HUDEP-2 (cell line): Measurements from ENCODE around the gene SH3BP4.

Source experiments
- DNase-seq, 76 experiments: peaks; one replicate each; lab custom pipeline; 2025; ENCODE audit not compliant: unreplicated experiment in 76 of 76; lab: John Stamatoyannopoulos, UW

Gene SH3BP4

DNA sequence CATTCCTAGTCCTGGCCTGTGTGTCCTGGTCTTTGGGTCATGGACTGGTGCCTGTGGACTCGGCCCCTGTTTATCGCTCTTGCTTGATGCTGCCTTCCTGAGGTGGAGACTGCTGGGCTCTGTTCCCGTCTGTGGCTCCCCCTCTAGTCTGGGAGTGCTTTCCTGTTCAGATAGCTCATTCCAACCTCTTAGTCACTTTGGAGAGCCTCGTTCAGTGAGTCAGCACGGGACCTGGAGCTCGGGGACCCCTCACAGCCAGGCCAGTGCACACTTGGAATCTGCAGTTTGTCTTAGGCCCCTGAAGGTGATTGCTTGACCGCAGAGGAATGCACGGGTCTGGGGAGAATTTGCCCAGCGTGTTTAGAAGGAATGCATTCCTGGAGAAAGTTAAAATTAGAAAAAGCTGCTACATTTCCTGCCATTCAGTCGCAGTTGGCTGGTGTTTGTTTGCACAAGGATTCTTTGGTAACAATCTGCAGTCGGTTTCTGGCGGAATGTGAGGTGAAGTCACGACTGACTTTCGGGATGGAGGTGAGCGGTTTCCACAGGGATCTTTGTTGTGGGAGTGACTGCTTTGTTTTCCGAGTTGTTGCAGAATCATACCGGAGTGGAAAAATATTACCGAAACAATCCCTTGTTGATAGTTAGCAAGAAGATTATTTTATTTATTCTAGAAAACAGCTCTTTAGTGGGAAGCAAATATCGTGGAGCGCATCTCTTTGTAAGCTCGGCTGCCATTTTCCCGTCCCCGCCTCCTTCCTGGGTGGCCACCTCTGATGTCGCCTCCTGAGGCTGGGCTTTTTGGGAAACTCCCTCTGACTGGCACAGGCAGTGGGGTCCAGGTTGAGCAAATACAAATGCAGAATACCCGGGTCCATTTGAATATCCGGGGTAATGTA, 29.6 kb downstream of the SH3BP4 start:
- no peak for DNase-seq

- DNase-seq, result no peak
Measured at GRCh38 chr2:234982096-234982834, 30.4 kb downstream of the SH3BP4 start.

GRCh38 chr2:234983011-234983726, 31.4 kb downstream of the SH3BP4 start:
- no peak for DNase-seq

DNA sequence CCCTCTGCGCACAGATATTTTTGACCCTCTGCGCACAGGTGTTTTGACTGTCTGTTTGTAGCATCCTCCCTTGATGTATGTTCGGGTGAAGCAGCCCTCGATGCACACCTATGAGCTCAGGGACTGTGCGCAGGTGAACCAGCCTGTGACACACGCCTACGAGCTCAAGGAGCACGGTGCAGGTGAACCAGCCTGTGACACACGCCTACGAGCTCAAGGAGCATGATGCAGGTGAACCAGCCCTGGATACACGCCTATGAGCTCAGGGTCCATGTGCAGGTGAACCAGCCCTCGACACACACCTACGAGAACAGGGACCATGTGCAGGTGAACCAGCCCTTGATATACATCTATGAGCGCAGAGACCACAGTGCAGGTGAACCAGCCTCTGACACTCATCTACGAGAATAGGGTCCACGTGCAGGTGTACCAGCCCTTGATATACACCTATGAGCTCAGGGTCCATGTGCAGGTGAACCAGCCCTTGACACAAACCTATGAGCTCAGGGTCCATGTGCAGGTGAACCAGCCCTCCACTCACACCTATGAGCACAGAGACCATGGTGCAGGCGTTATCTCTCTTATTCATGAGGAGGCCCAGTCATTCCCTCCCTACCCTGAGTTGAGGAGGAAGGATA, 33.9 kb downstream of the SH3BP4 start:
- no peak for DNase-seq

GRCh38 chr2:234986390-234986789, 34.6 kb downstream of the SH3BP4 start:
- DNase-seq, result no peak

- no peak for DNase-seq
Measured at GRCh38 chr2:234986876-234987720, 35.3 kb downstream of the SH3BP4 start.

DNA sequence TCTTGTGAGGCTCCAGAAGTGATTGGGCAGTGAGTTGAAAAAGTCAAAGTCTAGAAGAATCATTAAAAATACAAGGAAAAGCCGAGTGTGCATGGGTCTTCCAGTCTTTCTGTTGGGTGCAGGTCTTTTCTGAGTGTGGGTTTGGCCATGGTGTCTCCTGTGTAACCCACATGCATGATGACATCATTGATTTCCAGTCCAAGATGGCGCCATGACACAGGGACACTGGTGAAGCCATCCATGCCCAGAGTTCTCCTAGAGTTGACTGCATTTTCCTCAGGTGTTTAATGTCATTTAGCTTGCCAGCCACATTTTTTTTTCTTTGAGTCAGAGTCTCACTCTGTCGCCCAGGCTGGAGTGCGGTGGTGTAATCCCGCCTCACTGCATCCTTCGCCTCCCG, 35.9 kb downstream of the SH3BP4 start:
- no peak for DNase-seq

DNA sequence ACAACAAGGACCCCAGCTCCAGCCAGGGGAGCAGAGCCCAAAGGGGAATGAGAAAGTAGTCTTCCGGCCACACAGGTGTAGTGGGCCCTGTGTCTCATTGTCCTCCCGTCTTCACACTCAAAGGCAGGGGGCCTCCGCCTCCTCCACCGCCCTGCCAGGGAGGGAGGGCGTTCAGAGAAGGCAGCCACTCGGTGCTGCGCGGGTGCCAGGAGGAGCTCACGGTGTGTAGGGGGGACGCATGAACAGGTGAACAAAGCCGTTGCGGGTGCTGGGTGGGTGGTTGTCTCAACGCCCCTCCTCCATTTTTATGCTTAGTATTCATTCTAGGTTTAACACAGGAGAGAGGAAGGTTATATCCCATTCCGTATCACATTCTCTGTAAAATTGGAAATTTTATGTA, 36.7 kb downstream of the SH3BP4 start:
- DNase-seq, result no peak

GRCh38 chr2:234989183-234989701, 37.4 kb downstream of the SH3BP4 start:
- DNase-seq, result no peak

GRCh38 chr2:234990300-234990699, 38.5 kb downstream of the SH3BP4 start:
- DNase-seq, result no peak

DNA sequence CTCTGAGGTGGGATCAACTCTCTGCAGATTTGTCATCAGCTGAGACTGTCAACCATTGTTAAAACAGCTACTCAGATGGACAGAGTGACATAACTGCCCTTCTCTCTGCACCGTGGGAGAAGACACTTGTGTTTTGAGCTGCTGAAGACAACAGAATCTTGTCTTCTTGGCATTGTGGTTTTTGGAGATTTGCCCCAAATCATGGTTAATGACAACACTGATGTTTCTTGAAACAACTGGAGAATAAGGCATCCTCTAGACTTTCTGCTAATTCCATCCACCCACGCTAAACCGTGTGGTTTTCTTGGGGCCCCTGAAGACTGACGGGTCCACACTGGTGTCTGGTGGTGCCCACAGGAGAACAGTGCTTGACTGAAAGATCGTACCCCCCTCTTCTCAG, 39.5 kb downstream of the SH3BP4 start:
- no peak for DNase-seq

- DNase-seq, result no peak
Measured at GRCh38 chr2:234991793-234992192, 40.0 kb downstream of the SH3BP4 start.

DNA sequence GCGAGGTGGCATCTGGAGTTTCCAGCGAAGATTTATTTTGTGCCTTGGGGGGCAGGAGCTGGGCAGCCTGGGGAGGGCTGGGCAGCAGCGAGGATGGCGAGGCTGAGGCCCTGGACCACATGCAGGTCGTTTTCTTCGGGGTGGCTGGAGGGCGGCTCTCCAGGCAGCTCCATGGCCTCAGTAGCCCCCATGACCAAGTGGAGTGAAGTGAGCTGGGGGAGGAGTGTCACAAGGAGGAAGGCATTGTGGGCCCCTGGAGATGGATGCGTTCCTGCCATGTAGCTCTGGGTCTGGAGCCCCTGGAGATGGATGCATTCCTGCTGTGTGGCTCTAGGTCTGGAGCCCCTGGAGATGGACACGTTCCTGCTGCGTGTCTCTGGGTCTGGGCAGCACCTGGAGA, 40.4 kb downstream of the SH3BP4 start:
- DNase-seq, result no peak

DNA sequence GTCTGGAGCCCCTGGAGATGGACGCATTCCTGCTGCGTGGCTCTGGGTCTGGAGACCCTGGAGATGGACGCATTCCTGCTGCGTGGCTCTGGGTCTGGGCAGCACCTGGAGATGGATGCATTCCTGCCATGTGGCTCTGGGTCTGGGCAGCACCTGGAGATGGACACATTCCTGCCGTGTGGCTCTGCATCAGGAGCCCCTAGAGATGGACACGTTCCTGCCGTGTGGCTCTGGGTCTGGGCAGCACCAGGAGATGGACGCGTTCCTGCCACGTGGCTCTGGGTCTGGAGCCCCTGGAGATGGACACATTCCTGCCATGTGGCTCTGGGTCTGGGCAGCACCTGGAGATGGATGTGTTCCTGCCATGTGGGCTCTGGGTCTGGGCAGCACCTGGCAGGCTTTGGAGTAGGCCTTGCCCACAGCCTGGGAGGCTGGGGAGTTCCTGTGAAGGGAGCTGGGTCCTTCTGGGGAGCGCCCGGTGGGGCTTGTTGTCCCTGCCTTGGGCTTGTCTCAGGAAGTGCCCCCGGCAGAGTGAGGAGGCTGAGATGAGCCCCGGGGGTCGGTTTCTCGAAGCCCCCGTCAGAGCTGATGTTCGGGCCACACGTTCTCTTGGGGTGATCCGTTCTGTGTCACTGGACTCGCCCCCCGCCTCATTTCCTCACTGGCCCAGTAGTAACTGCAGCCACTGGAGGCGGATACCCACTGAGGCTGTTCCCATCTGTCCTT, 41.0 kb downstream of the SH3BP4 start:
- DNase-seq, result no peak

GRCh38 chr2:234993541-234993981, 41.7 kb downstream of the SH3BP4 start:
- DNase-seq, result no peak

DNA sequence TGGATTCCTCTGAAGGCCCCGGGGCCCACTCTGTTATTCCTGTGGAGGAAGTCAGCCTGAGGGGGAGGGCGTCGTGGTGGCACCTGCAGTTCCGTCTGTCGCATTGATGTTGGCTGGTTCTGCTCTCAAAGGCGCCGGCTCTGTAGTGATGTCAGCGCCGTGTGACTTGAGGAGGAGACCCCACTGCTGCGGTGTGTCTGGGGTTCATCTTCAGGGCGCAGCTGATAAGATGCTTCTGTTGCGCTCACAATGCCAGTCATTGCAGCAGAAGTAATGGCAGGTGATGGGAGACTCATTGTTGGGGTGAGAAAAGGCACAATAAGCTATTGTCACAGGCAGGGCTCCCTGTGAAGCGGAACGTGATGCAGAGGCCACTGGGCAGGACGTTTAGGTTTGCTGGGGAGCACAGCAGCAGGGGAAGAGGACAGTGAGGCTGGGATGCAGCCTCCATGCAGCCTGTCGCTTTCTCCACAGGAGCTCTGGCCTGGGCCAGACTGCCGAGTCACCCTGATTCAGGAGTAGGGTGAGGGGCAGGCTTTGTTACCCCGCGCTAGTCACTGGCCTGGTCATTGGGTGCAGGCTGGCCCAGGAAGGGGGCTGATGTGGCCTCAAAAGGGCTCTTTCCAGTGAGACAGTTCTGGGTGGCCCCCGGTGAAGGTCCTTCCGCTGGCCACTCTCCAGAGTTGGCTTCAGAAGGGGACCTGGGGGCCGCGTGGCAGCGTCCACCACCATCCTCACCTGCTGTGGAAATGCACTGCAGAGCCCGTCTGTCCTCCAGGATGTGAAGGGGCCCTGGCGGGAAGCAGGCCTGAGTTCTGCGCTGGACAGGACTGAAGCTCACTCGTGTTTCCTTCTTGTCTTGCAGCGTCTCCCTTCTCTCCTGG, 42.9 kb downstream of the SH3BP4 start:
- no peak for DNase-seq

DNA sequence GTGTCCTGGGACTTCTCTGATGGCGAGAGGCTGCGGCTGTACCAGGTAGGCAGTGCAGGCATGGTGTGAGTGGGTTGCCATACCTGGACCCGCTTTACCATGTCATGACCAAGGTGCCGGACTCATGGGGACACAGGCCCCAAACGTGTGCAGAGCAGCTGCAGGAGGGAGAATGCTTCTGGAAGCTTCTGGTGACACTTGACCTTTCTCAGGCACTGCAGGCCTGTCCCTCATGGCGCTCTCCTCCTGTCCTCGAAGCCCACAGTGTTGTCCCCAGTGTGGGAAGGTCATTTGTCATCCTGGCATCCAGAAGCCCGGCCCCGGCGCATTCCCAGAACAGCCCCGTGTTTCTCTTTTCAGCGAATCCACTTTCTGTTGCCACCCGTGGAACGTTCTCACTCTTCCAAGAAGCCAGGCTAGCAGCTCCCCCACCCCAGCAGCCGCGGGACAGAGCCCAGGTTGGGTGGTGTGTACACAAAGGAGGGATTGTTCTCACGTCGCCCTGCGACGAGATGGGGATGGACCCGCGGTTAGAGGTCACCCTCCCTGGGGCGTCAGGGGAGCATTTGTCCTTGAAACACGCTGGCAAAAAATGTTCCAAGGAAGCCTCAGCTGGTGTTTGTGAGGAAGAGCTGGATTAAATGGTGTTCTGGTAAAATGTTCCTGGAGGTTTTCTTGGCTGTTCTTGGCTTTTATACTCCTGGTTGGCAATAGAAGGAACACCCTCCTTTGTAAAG, 43.7 kb downstream of the SH3BP4 start:
- DNase-seq, result no peak
